Natural killer cell (primary cell): ENCODE results near the gene ABHD15. TPM values are rescaled to one million over a fixed set of nuclear protein-coding genes. Genes with fewer than 3 reads are reported as not detected.

Experiments used
- ATAC-seq, 3 donors: fragments of 150-1000 bp in 2 of 3; fragments of 200-7000 bp in 1 of 3; cut with Tn5 transposase; 1 replicate in 1 of 3; 2 replicates in 2 of 3; pipeline ENCODE4 v1.10.0; 2021; ENCODE audit warnings: mild to moderate bottlenecking in 2 of 3, moderate library complexity in 2 of 3
- DNase-seq, 2 donors: peaks; one replicate each; pipeline versions ENCODE4 v3.0.0 to v3.0.0-alpha.2; 2013 to 2021; ENCODE audit warnings: mixed read lengths in 1 of 2
- H3K27ac ChIP-seq: one replicate; pipeline ENCODE4 v1.5.1; 2013; ENCODE audit warnings: mild to moderate bottlenecking, low read length
- H3K27me3 ChIP-seq: one replicate; pipeline ENCODE4 v1.6.1; 2013; ENCODE audit warnings: low read length; ENCODE audit not compliant: control insufficient read depth, insufficient read depth
- H3K36me3 ChIP-seq: one replicate; pipeline ENCODE4 v1.6.1; 2013; ENCODE audit warnings: low read length; ENCODE audit not compliant: control insufficient read depth, insufficient read depth
- H3K4me1 ChIP-seq: one replicate; pipeline ENCODE4 v1.6.1; 2013; ENCODE audit warnings: low read length; ENCODE audit not compliant: control insufficient read depth, insufficient read depth
- H3K4me3 ChIP-seq: one replicate; pipeline ENCODE4 v1.5.1; 2013; ENCODE audit warnings: low read length
- H3K9me3 ChIP-seq: one replicate; pipeline ENCODE4 v1.6.1; 2013; ENCODE audit warnings: low read length; ENCODE audit not compliant: control insufficient read depth, insufficient read depth
- H3K27ac Mint-ChIP-seq, 2 donors: one replicate each; pipeline ENCODE4 v1.8.0; 2022; ENCODE audit warnings: mild to moderate bottlenecking in 2 of 2, mixed read lengths in 2 of 2, moderate library complexity in 1 of 2
- H3K27me3 Mint-ChIP-seq, 2 donors: one replicate each; pipeline ENCODE4 v1.8.0; 2022; ENCODE audit warnings: low read depth in 2 of 2, mixed read lengths in 2 of 2
- H3K36me3 Mint-ChIP-seq: one replicate; pipeline ENCODE4 v1.8.0; 2022; ENCODE audit warnings: mixed read lengths
- H3K4me1 Mint-ChIP-seq, 2 donors: one replicate each; pipeline ENCODE4 v1.8.0; 2022; ENCODE audit warnings: mixed read lengths in 2 of 2
- H3K4me3 Mint-ChIP-seq: one replicate; pipeline ENCODE4 v1.8.0; 2022; ENCODE audit warnings: mild to moderate bottlenecking, moderate library complexity, mixed read lengths
- H3K9me3 Mint-ChIP-seq, 2 donors: one replicate each; pipeline ENCODE4 v1.8.0; 2022; ENCODE audit warnings: mixed read lengths in 2 of 2
- WGBS: methylation state at CpG from one replicate; pipeline ENCODE4 v1.1.7; 2013; ENCODE audit warnings: missing lambda C conversion rate; ENCODE audit not compliant: insufficient coverage; 5-methylcytosine and 5-hydroxymethylcytosine counted together
- intact Hi-C: fragments of 100-400 bp; cut with micrococcal nuclease; formaldehyde crosslinking; loops from one replicate; pipeline ENCODE4 v1.14.2; 2022
- total RNA-seq, 4 donors: library from RNA; stranded (reverse); fragments of 120-200 nt in 1 of 4; gene quantifications; one replicate each; pipeline versions ENCODE4 v1.2.3 to v1.2.4, GENCODE V29; 2013 to 2022
- TF ChIP-seq, protein P1 (sequence below): fragments of 200-600 bp; IDR thresholded peaks from one replicate; pipeline ENCODE4 v1.8.0; 2022; ENCODE audit warnings: antibody characterized with exemption

ABHD15 gene
- total RNA-seq, 3 donors from 2014 or later (not counting 1 experiment from before 2014, with no cell fraction given): 31.7 to 33.8 (median 33.1) TPM

DNA sequence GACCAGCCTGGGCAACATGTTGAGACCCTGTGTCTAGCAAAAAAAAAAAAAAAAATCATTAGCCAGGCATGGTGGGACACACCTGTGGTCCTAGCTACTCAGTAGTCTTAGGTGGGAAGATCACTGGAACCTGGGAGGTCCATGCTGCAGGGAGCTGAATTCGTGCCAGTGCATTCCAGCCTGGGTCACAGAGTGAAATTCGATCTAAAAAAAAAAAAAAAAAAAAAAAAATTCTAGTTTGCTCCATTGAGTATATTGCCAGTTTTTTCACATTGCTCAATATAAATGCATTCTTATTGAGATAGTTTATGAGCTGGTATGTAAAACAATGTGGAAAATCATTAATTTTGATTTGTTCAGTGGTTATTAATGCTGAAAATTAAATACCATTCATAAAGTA lies 52.0 kb downstream of the ABHD15 start:
- Histone ChIP-seq H3K4me1 (no peaks in the 10 kb centered on the region), H3K36me3 (peaks cover 54% of the 10 kb centered on the region), H3K9me3 (no peaks in the 10 kb centered on the region), H3K27ac (no peak overlapping the region), H3K4me3 (no peak overlapping the region), H3K27me3 (no peaks in the 10 kb centered on the region)
- H3K36me3 Mint-ChIP-seq: no peaks in the 10 kb centered on the region
- no peaks in the 10 kb centered on the region for H3K27me3 Mint-ChIP-seq
- intact Hi-C loops: no loop called here
- H3K9me3 Mint-ChIP-seq: no peaks in the 10 kb centered on the region
- no peak overlapping the region for H3K27ac Mint-ChIP-seq
- 100% methylated on average over 1 of the region's 2 CpGs for WGBS
- DNase-seq: no peak
- TF ChIP-seq, protein P1, sequence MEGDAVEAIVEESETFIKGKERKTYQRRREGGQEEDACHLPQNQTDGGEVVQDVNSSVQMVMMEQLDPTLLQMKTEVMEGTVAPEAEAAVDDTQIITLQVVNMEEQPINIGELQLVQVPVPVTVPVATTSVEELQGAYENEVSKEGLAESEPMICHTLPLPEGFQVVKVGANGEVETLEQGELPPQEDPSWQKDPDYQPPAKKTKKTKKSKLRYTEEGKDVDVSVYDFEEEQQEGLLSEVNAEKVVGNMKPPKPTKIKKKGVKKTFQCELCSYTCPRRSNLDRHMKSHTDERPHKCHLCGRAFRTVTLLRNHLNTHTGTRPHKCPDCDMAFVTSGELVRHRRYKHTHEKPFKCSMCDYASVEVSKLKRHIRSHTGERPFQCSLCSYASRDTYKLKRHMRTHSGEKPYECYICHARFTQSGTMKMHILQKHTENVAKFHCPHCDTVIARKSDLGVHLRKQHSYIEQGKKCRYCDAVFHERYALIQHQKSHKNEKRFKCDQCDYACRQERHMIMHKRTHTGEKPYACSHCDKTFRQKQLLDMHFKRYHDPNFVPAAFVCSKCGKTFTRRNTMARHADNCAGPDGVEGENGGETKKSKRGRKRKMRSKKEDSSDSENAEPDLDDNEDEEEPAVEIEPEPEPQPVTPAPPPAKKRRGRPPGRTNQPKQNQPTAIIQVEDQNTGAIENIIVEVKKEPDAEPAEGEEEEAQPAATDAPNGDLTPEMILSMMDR: no peak
- ATAC-seq: no peak
- H3K4me1 Mint-ChIP-seq: no peaks in the 10 kb centered on the region
- H3K4me3 Mint-ChIP-seq: no peak overlapping the region

DNA sequence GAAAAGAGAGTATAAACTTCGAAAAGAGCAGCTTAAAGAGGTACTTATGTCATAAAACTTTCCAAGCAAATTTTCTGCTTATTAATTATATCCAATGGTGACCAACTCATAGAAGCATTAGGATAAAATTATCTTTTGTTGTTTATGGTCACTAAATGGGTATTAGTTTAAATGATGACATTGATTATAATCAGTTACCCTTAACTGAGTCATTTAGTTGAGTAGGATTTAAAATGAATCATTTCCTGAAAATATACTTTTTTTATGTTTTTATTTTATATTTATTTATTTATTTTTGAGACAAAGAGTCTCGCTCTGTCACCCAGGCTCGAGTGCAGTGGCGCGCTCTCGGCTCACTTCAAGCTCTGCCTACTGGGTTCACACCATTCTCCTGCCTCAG lies 55.9 kb downstream of the ABHD15 start:
- H3K36me3 ChIP-seq: peaks cover 55% of the 10 kb centered on the region
- H3K27ac ChIP-seq: no peak overlapping the region
- no peak overlapping the region for H3K4me3 ChIP-seq
- no peaks in the 10 kb centered on the region for H3K4me1 ChIP-seq
- H3K4me1 Mint-ChIP-seq: no peaks in the 10 kb centered on the region
- H3K27me3 Mint-ChIP-seq: no peaks in the 10 kb centered on the region
- H3K27ac Mint-ChIP-seq: no peak overlapping the region
- WGBS: 98% methylated on average over 5 of the region's 6 CpGs
- no peaks in the 10 kb centered on the region for H3K9me3 Mint-ChIP-seq
- TF ChIP-seq, protein P1: no peak
- ATAC-seq (no peak), DNase-seq (no peak)
- H3K36me3 Mint-ChIP-seq: no peaks in the 10 kb centered on the region
- H3K4me3 Mint-ChIP-seq: no peak overlapping the region
- intact Hi-C loops: no loop called here
- H3K27me3 ChIP-seq: no peaks in the 10 kb centered on the region
- no peaks in the 10 kb centered on the region for H3K9me3 ChIP-seq

Other genes with a start within 250 kb of the ABHD15 start
- 10 to 100 TPM; 55.4 to 76.9 (median 70.0) TPM for gene TAOK1, start 176.7 kb downstream of the ABHD15 start, total RNA-seq
- 100 to 1,000 TPM; 122 to 148 (median 148) TPM for gene TP53I13, start 1.7 kb upstream of the ABHD15 start, total RNA-seq
- gene GIT1, start 22.6 kb upstream of the ABHD15 start, total RNA-seq: 10 to 100 TPM; 39.4 to 61.4 (median 54.6) TPM
- 1 to 10 TPM; 2.3 to 6.6 (median 4.0) TPM for gene ANKRD13B, start 26.1 kb upstream of the ABHD15 start, total RNA-seq
- 10 to 100 TPM in 1 of 3 donors, 1 to 10 TPM in 2; 2.4 to 18.7 (median 3.9) TPM for gene CORO6, start 55.9 kb upstream of the ABHD15 start, total RNA-seq